Loucy (cell line): ENCODE data around the gene SEMA6B.

Experiments
- EZH2phosphoT487 ChIP-seq: fragments of 200-600 bp; IDR thresholded peaks from 2 replicates; pipeline ENCODE4 v1.6.1; 2018; ENCODE audit warnings: antibody characterized with exemption, mild to moderate bottlenecking, moderate library complexity, borderline replicate concordance
- TF ChIP-seq, protein P1 (sequence below): fragments of 200-600 bp; sonication (generic); conservative IDR thresholded peaks from 2 replicates; pipeline ENCODE4 v1.5.1; 2014; ENCODE audit warnings: mild to moderate bottlenecking, antibody characterized with exemption, low read length

DNA sequence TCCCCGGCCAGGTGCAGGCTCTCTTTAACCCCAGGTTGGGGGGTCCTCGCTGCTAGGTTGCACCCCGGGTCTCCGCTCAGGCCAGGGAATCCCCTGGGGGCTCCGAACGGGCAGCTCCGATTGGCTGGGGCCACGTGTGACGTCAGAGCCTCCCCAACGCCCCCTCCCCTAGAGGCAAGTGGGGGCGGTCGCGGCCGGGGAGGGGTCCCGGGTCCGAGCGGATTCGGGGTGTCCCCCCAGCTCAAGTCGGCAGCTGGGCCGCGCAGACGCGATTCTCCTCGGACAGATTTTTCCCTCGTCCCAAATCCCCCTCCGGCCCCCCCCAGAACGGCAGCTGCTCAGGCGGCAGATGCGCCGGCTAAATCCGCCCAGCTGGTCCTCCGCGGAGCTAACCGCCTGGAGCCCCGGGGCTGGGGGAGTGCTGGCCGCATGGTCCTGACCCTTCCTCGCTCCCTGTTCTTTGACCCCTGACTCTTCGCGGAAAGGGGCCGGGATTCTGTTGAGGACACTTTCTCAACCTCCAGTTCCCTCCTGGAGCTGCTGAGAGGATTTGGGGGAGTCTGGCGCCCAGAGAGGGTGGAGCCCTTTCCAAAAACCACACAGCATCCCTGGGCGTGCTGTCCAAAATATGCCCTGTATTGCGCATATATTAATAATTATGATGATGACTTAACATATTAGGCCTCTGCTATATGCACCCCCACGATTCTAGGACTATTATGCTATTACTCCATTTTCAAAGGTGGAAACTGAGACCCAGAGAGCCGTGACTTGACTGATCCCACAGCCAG, 25.4 kb upstream of the SEMA6B start:
- TF ChIP-seq, protein P1, sequence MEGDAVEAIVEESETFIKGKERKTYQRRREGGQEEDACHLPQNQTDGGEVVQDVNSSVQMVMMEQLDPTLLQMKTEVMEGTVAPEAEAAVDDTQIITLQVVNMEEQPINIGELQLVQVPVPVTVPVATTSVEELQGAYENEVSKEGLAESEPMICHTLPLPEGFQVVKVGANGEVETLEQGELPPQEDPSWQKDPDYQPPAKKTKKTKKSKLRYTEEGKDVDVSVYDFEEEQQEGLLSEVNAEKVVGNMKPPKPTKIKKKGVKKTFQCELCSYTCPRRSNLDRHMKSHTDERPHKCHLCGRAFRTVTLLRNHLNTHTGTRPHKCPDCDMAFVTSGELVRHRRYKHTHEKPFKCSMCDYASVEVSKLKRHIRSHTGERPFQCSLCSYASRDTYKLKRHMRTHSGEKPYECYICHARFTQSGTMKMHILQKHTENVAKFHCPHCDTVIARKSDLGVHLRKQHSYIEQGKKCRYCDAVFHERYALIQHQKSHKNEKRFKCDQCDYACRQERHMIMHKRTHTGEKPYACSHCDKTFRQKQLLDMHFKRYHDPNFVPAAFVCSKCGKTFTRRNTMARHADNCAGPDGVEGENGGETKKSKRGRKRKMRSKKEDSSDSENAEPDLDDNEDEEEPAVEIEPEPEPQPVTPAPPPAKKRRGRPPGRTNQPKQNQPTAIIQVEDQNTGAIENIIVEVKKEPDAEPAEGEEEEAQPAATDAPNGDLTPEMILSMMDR = no peak
- no peak for TF ChIP-seq EZH2phosphoT487
